HUES64 (cell line): ENCODE results near the gene PNLIPRP3.

ENCODE experiments used
- H3K27ac ChIP-seq: 2 replicates; pipeline ENCODE4 v1.7.0; 2013; ENCODE audit warnings: low read depth, low read length, inconsistent platforms
- H3K27me3 ChIP-seq: 2 replicates; pipeline ENCODE4 v1.6.1; 2013; ENCODE audit warnings: mild to moderate bottlenecking, low read length; ENCODE audit not compliant: insufficient read depth
- H3K36me3 ChIP-seq: 2 replicates; pipeline ENCODE4 v1.6.1; 2013; ENCODE audit warnings: mild to moderate bottlenecking, low read length; ENCODE audit not compliant: insufficient read depth
- H3K4me1 ChIP-seq: 2 replicates; pipeline ENCODE4 v1.6.1; 2013; ENCODE audit warnings: mild to moderate bottlenecking, low read length, moderate library complexity; ENCODE audit not compliant: insufficient read depth
- H3K4me3 ChIP-seq: 2 replicates; pipeline ENCODE4 v1.5.1; 2013; ENCODE audit warnings: mild to moderate bottlenecking, low read length, moderate library complexity
- H3K9ac ChIP-seq: 2 replicates; pipeline ENCODE4 v1.6.1; 2013; ENCODE audit warnings: mild to moderate bottlenecking, low read depth, low read length
- H3K9me3 ChIP-seq: 2 replicates; pipeline ENCODE4 v1.6.1; 2013; ENCODE audit warnings: low read depth, low read length; ENCODE audit not compliant: insufficient read depth
- WGBS: fragments of 150-250, 120-280 bp; methylation state at CpG from one replicate; pipeline ENCODE4 v1.1.7; 2013; ENCODE audit warnings: missing lambda C conversion rate; 5-methylcytosine and 5-hydroxymethylcytosine counted together

The PNLIPRP3 gene

DNA sequence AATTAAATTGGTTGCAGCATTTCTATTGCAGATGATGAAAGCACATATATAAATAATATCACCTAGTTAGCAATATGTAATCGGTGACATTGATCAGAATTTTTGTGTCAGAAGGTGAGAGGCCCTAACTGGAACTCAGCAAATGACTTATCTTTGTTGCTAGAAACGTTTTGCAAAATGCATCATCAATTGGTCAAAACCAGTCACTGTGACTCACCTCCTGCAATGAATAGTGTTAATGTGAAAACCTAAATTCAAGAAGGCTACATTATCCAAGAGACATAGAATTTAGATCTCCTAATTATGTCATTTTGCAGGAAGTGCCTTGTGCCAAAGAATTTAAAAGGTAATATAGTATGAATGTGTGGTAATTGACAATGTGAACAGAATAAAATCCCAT, 9.8 kb upstream of the PNLIPRP3 start:
- H3K4me3 ChIP-seq: no peak overlapping the region
- H3K4me1 ChIP-seq: no peaks in the 10 kb centered on the region
- no peaks in the 10 kb centered on the region for H3K36me3 ChIP-seq
- H3K27ac ChIP-seq: no peak overlapping the region
- no peaks in the 10 kb centered on the region for H3K9me3 ChIP-seq
- H3K9ac ChIP-seq: no peak overlapping the region
- WGBS: 69% methylated on average over 2 of the region's 2 CpGs
- no peaks in the 10 kb centered on the region for H3K27me3 ChIP-seq

- WGBS: 77% methylated on average over 1 of the region's 1 CpG
- H3K27me3 ChIP-seq: no peaks in the 10 kb centered on the region
- H3K27ac ChIP-seq: no peak overlapping the region
Observed at GRCh38 chr10:116418389-116418788, 9.3 kb upstream of the PNLIPRP3 start.

DNA sequence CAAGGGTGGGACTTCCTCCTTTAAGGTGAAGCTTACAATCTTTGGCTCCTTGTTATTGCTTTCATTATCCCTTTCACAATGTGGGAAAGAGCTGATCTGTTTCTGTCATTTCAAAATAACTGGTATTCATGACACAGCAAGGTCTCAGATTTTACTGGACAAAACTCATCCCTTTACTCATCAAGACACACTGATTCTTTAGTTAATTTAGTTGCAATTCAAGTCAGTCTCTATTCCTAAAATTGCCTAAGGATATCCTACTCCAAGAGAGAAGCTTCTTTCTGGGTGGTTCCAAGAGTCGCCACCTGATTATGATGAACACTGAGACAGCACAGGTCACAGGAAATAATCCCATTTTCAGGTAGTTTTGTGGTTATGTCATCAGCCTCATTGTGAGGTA, 5.8 kb upstream of the PNLIPRP3 start:
- H3K4me3 ChIP-seq: no peak overlapping the region
- 86% methylated on average over 1 of the region's 1 CpG for WGBS

More at GRCh38 chr10:116418389-116418788, 9.3 kb upstream of the PNLIPRP3 start:
- Histone ChIP-seq H3K9me3 (no peaks in the 10 kb centered on the region), H3K4me3 (no peak overlapping the region), H3K9ac (no peak overlapping the region), H3K4me1 (no peaks in the 10 kb centered on the region), H3K36me3 (no peaks in the 10 kb centered on the region)

GRCh38 chr10:116429288-116429977, 1.8 kb downstream of the PNLIPRP3 start:
- Histone ChIP-seq H3K4me3 (no peak overlapping the region), H3K9me3 (no peaks in the 10 kb centered on the region), H3K4me1 (no peaks in the 10 kb centered on the region), H3K27me3 (no peaks in the 10 kb centered on the region), H3K36me3 (no peaks in the 10 kb centered on the region), H3K9ac (no peak overlapping the region), H3K27ac (no peak overlapping the region)
- WGBS: 87% methylated on average over 4 of the region's 4 CpGs

More for the DNA sequence above, 5.8 kb upstream of the PNLIPRP3 start:
- Histone ChIP-seq H3K4me1 (no peaks in the 10 kb centered on the region), H3K36me3 (no peaks in the 10 kb centered on the region), H3K9me3 (no peaks in the 10 kb centered on the region), H3K27me3 (no peaks in the 10 kb centered on the region), H3K27ac (no peak overlapping the region), H3K9ac (no peak overlapping the region)

- WGBS: 93% methylated on average over 1 of the region's 1 CpG
- H3K9ac ChIP-seq: no peak overlapping the region
- H3K4me3 ChIP-seq: no peak overlapping the region
- no peak overlapping the region for H3K27ac ChIP-seq
- H3K27me3 ChIP-seq: no peaks in the 10 kb centered on the region
- H3K36me3 ChIP-seq: no peaks in the 10 kb centered on the region
- no peaks in the 10 kb centered on the region for H3K4me1 ChIP-seq
- H3K9me3 ChIP-seq: no peaks in the 10 kb centered on the region
Observed at GRCh38 chr10:116430288-116430687, 2.6 kb downstream of the PNLIPRP3 start.

DNA sequence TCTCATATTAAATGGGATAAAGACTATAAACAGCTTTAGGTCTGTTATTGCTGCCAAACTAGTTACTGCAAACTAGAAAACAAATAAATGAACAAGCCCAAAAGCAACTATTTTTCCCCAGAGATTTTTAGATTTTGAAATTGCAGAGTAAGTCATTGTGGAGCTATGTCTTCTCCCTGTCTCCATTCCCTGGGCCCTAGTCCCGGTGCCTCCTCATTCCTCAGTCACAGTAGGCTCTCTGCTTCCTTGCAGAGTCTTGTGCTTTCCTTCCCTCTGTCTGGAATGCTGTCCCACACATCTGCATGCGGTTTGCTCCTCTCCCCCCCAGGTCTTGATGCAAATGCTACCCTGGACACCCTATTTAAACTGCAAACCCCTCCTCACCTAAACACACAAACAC, 4.0 kb downstream of the PNLIPRP3 start:
- Histone ChIP-seq H3K27me3 (no peaks in the 10 kb centered on the region), H3K9ac (no peak overlapping the region), H3K4me3 (no peak overlapping the region), H3K9me3 (no peaks in the 10 kb centered on the region), H3K27ac (no peak overlapping the region), H3K36me3 (no peaks in the 10 kb centered on the region), H3K4me1 (no peaks in the 10 kb centered on the region)
- WGBS: 71% methylated on average over 2 of the region's 2 CpGs

GRCh38 chr10:116437076-116437692, 9.5 kb downstream of the PNLIPRP3 start:
- Histone ChIP-seq H3K9me3 (no peaks in the 10 kb centered on the region), H3K27ac (no peak overlapping the region), H3K4me1 (no peaks in the 10 kb centered on the region), H3K9ac (no peak overlapping the region), H3K36me3 (no peaks in the 10 kb centered on the region), H3K4me3 (no peak overlapping the region), H3K27me3 (no peaks in the 10 kb centered on the region)
- WGBS: 91% methylated on average over 1 of the region's 1 CpG

GRCh38 chr10:116440330-116441030, 12.8 kb downstream of the PNLIPRP3 start:
- H3K4me1 ChIP-seq: no peaks in the 10 kb centered on the region
- no peak overlapping the region for H3K27ac ChIP-seq
- no peak overlapping the region for H3K4me3 ChIP-seq
- no peaks in the 10 kb centered on the region for H3K27me3 ChIP-seq
- H3K9me3 ChIP-seq: no peaks in the 10 kb centered on the region
- no peaks in the 10 kb centered on the region for H3K36me3 ChIP-seq
- whole genome bisulfite sequencing: 97% methylated on average over 4 of the region's 5 CpGs
- no peak overlapping the region for H3K9ac ChIP-seq

GRCh38 chr10:116444527-116445142, 17.0 kb downstream of the PNLIPRP3 start:
- WGBS: 36% methylated on average over 4 of the region's 4 CpGs
- Histone ChIP-seq H3K9me3 (no peaks in the 10 kb centered on the region), H3K27ac (no peak overlapping the region), H3K36me3 (no peaks in the 10 kb centered on the region), H3K4me1 (no peaks in the 10 kb centered on the region), H3K9ac (no peak overlapping the region), H3K4me3 (no peak overlapping the region), H3K27me3 (no peaks in the 10 kb centered on the region)

- Histone ChIP-seq H3K27me3 (no peaks in the 10 kb centered on the region), H3K36me3 (no peaks in the 10 kb centered on the region), H3K4me1 (no peaks in the 10 kb centered on the region), H3K9ac (no peak overlapping the region), H3K4me3 (no peak overlapping the region), H3K27ac (no peak overlapping the region), H3K9me3 (peaks cover 2% of the 10 kb centered on the region; the same call in 1 of the 2 replicates)
- 96% methylated on average over 2 of the region's 2 CpGs for WGBS
Observed at GRCh38 chr10:116450861-116451260, 23.2 kb downstream of the PNLIPRP3 start.
